Nephron (organoid): ENCODE measurements around the gene FSD1.
A peak's percentile ranks its signal among the peaks of the same experiment; 100 is the strongest.

Experiments
- H3K27ac Mint-ChIP-seq, 3 experiments: 2 replicates each; pipeline ENCODE4 v1.8.0; 2020; ENCODE audit warnings: mixed read lengths in 3 of 3, mild to moderate bottlenecking in 2 of 3, moderate library complexity in 1 of 3
- H3K27me3 Mint-ChIP-seq: 2 replicates; pipeline ENCODE4 v1.8.0; 2021; ENCODE audit warnings: low read depth, mild to moderate bottlenecking, moderate library complexity, mixed read lengths
- H3K36me3 Mint-ChIP-seq: 2 replicates; pipeline ENCODE4 v1.8.0; 2020; ENCODE audit warnings: low read depth, mixed read lengths
- H3K4me1 Mint-ChIP-seq: 2 replicates; pipeline ENCODE4 v1.8.0; 2020; ENCODE audit warnings: mixed read lengths
- H3K4me3 Mint-ChIP-seq, 3 experiments: 2 replicates each; pipeline ENCODE4 v1.8.0; 2020; ENCODE audit warnings: mild to moderate bottlenecking in 3 of 3, mixed read lengths in 3 of 3, moderate library complexity in 2 of 3
- H3K9me3 Mint-ChIP-seq: 2 replicates; pipeline ENCODE4 v1.8.0; 2020; ENCODE audit warnings: mixed read lengths
- TF ChIP-seq, protein P1 (sequence below), 3 experiments: fragments of 200-600 bp; sonication (generic); IDR thresholded peaks; one replicate each; pipeline ENCODE4 v1.5.0; 2021; ENCODE audit warnings: antibody characterized with exemption in 3 of 3; ENCODE audit not compliant: unreplicated experiment in 3 of 3

FSD1 gene

DNA sequence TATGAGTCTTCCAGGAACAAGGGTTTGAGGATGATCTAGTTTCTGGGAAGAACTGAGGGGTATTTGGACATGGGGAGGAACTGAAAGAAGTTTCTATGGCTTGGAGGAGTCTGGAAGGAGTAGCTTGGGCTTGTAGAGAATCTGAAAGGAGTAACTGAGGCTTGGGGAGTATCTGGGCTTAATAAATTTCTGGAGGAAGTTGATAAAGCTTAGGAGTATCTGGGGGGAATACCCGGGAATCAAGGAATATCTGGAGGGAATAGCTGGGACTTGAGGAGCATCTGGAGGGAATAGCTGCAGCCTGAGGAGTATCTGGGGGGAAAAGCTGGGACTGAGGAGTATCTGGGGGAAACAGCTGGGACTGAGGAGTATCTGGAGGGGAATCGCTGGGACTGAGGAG lies 16.0 kb downstream of the FSD1 start:
- H3K4me3 Mint-ChIP-seq = no peak overlapping the region
- TF ChIP-seq, protein P1, sequence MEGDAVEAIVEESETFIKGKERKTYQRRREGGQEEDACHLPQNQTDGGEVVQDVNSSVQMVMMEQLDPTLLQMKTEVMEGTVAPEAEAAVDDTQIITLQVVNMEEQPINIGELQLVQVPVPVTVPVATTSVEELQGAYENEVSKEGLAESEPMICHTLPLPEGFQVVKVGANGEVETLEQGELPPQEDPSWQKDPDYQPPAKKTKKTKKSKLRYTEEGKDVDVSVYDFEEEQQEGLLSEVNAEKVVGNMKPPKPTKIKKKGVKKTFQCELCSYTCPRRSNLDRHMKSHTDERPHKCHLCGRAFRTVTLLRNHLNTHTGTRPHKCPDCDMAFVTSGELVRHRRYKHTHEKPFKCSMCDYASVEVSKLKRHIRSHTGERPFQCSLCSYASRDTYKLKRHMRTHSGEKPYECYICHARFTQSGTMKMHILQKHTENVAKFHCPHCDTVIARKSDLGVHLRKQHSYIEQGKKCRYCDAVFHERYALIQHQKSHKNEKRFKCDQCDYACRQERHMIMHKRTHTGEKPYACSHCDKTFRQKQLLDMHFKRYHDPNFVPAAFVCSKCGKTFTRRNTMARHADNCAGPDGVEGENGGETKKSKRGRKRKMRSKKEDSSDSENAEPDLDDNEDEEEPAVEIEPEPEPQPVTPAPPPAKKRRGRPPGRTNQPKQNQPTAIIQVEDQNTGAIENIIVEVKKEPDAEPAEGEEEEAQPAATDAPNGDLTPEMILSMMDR (IDR thresholded peaks at IDR 0.05; ENCODE audit: unreplicated experiment in 3 of 3) = no peak
- peaks cover 37% of the 10 kb centered on the region for H3K36me3 Mint-ChIP-seq
- peaks cover 23% of the 10 kb centered on the region for H3K9me3 Mint-ChIP-seq
- H3K27ac Mint-ChIP-seq = no peak overlapping the region
- H3K4me1 Mint-ChIP-seq = no peaks in the 10 kb centered on the region
- H3K27me3 Mint-ChIP-seq = no peaks in the 10 kb centered on the region

DNA sequence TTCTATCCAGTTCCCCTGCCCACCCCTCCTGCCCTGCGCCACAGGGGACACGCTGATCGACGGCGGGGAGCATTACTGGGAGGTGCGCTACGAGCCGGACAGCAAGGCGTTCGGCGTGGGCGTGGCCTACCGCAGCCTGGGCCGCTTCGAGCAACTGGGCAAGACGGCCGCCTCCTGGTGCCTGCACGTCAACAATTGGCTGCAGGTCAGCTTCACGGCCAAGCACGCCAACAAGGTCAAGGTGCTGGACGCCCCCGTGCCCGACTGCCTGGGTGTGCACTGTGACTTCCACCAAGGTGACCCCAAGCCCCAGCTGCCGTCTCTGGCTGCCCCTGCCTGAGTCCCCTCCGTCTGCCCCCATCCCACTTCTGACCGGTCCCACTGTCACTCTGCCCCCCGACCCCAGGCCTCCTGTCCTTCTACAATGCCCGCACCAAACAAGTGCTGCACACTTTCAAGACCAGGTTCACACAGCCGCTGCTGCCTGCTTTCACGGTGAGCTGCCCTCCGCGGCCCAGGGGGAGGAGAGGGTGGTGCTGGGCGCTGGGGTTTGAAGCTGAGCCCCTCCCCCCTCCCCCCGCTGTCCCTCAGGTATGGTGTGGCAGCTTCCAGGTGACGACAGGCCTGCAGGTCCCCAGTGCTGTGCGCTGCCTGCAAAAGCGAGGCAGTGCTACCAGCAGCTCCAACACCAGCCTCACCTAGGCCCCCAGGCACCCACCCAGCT lies 18.7 kb downstream of the FSD1 start:
- Mint-ChIP-seq H3K27me3 (peaks cover 13% of the 10 kb centered on the region), H3K9me3 (peaks cover 23% of the 10 kb centered on the region), H3K27ac (no peak overlapping the region), H3K4me3 (no peak overlapping the region), H3K4me1 (peaks cover 10% of the 10 kb centered on the region), H3K36me3 (peaks cover 29% of the 10 kb centered on the region)
- TF ChIP-seq, protein P1 (IDR thresholded peaks at IDR 0.05; ENCODE audit: unreplicated experiment in 3 of 3) = no peak

DNA sequence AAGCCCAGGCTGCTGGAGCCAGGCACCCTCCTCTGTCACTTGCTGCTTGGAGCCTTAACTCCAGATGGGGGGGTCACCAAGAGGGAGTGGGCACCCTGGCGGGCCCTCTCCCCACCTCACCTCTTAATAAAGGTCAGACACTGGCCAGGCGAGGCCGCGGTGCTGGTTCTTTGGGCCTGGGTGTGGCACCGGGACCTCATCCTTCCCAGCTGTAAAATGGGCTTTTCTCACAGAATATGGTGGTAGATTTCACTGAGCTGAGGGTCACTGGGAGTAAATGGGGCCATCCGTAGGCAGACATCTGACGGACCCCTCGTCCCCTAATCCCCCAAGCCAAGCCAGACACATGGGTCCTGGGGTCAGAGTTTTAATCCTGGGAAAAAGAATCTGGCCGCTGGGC lies 19.3 kb downstream of the FSD1 start:
- Mint-ChIP-seq H3K27ac (no peak overlapping the region), H3K4me1 (peaks cover 10% of the 10 kb centered on the region), H3K36me3 (peaks cover 23% of the 10 kb centered on the region), H3K4me3 (no peak overlapping the region), H3K27me3 (peaks cover 13% of the 10 kb centered on the region), H3K9me3 (peaks cover 23% of the 10 kb centered on the region)
- TF ChIP-seq, protein P1 (IDR thresholded peaks at IDR 0.05; ENCODE audit: unreplicated experiment in 3 of 3) = no peak

DNA sequence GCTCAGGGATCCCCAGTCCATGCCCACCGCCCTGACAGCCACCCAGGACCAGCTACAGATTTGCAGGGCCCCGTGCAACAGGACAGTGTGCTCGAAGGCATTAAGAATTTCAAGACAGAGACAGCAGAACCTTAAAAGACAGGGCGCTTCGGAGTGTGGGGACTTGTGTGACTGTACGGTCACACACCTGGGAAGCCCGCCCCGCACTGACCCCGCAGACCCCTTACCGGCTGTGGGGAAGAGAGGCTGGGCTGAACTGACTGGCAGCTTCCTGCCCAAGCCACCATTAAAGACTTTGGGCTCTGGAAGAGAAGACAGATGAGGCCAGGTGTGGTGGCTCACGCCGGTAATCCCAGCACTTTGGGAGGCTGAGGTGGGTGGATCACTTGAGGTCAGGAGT lies 19.8 kb downstream of the FSD1 start:
- Mint-ChIP-seq H3K9me3 (peaks cover 21% of the 10 kb centered on the region), H3K27ac (no peak overlapping the region), H3K4me1 (peaks cover 10% of the 10 kb centered on the region), H3K36me3 (peaks cover 19% of the 10 kb centered on the region), H3K4me3 (no peak overlapping the region), H3K27me3 (peaks cover 13% of the 10 kb centered on the region)
- TF ChIP-seq, protein P1 (IDR thresholded peaks at IDR 0.05; ENCODE audit: unreplicated experiment in 3 of 3) = no peak

DNA sequence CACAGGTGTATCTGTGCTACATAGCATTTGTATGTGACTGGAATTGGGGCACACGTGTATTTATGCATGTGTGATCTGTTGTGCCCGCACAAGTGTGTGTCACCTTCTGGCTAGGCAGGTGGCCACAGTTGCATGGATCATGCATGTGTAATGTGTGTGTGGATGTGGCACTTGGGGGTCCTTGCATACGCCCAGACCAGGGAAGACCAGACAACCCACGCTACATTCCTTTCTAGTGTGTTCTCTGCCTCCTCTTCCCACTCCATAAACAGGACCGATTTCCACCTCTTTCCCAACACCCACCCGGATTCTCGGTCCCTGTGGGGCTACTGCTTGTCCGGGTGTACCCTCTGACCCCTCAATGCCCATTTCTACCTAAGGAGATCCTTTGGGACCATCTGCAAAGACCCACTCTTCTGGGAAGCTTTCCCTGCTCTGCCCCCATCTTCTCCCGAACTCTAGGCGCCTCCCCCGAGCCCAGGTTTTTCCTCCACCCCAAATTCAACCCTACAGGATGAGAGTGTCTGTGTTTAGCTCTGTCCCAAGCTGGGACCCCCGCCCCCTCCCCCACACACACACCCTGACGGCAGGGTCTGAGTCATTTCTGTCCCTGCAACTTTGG lies 21.9 kb downstream of the FSD1 start:
- H3K27me3 Mint-ChIP-seq = peaks cover 13% of the 10 kb centered on the region
- H3K4me3 Mint-ChIP-seq = peak overlapping the region; percentile 63 to 72 (median 68)
- H3K27ac Mint-ChIP-seq = peak overlapping the region in 1 of 3 experiments; percentile 20
- peaks cover 10% of the 10 kb centered on the region for H3K4me1 Mint-ChIP-seq
- peaks cover 3% of the 10 kb centered on the region for H3K9me3 Mint-ChIP-seq
- H3K36me3 Mint-ChIP-seq = peaks cover 3% of the 10 kb centered on the region
- TF ChIP-seq, protein P1 (IDR thresholded peaks at IDR 0.05; ENCODE audit: unreplicated experiment in 3 of 3) = no peak
